Stimulated activated CD4-positive, alpha-beta T cell treated with anti-CD3 and anti-CD28 coated beads, Interleukin-4, amount 100 ng/mL, for 1 hour (primary cell): ENCODE data around the gene LAMA2.

Experiments used
- DNase-seq: peaks from one replicate; pipeline ENCODE4 v3.0.0-alpha.2; 2020

The LAMA2 gene

GRCh38 chr6:129236001-129236517, 353.1 kb downstream of the LAMA2 start:
- DNase-seq = no peak

GRCh38 chr6:129238991-129239390, 356.1 kb downstream of the LAMA2 start:
- DNase-seq = no peak

- DNase-seq = no peak
These were observed 357.0 kb downstream of the LAMA2 start for GRCh38 chr6:129239825-129240491.

- no peak for DNase-seq
These were observed 357.5 kb downstream of the LAMA2 start for GRCh38 chr6:129240492-129240853.

- no peak for DNase-seq
These were observed 359.6 kb downstream of the LAMA2 start for GRCh38 chr6:129242546-129242945.

GRCh38 chr6:129243377-129243776, 360.4 kb downstream of the LAMA2 start:
- no peak for DNase-seq

- no peak for DNase-seq
These were observed 366.0 kb downstream of the LAMA2 start for GRCh38 chr6:129248946-129249345.

GRCh38 chr6:129251669-129252376, 368.9 kb downstream of the LAMA2 start:
- peak; percentile 18 for DNase-seq

- DNase-seq = no peak
These were observed 369.6 kb downstream of the LAMA2 start for GRCh38 chr6:129252377-129253071.

GRCh38 chr6:129253242-129253641, 370.3 kb downstream of the LAMA2 start:
- no peak for DNase-seq

GRCh38 chr6:129253727-129254126, 370.8 kb downstream of the LAMA2 start:
- no peak for DNase-seq

- DNase-seq = no peak
These were observed 374.3 kb downstream of the LAMA2 start for GRCh38 chr6:129257196-129257595.

GRCh38 chr6:129262661-129263060, 379.7 kb downstream of the LAMA2 start:
- no peak for DNase-seq

GRCh38 chr6:129263176-129263575, 380.2 kb downstream of the LAMA2 start:
- no peak for DNase-seq

- DNase-seq = no peak
These were observed 381.6 kb downstream of the LAMA2 start for GRCh38 chr6:129264480-129265045.

GRCh38 chr6:129267028-129267427, 384.1 kb downstream of the LAMA2 start:
- DNase-seq = no peak

GRCh38 chr6:129269076-129269475, 386.1 kb downstream of the LAMA2 start:
- no peak for DNase-seq

GRCh38 chr6:129269891-129270290, 387.0 kb downstream of the LAMA2 start:
- no peak for DNase-seq

- no peak for DNase-seq
These were observed 387.5 kb downstream of the LAMA2 start for GRCh38 chr6:129270450-129270849.

GRCh38 chr6:129273161-129273560, 390.2 kb downstream of the LAMA2 start:
- DNase-seq = no peak

GRCh38 chr6:129276461-129276860, 393.5 kb downstream of the LAMA2 start:
- no peak for DNase-seq

GRCh38 chr6:129276986-129277385, 394.0 kb downstream of the LAMA2 start:
- no peak for DNase-seq
